GM19324 (cell line): ENCODE results near the gene METTL25B.

Experiments used
- ATAC-seq: cut with Tn5 transposase; IDR thresholded peaks from one replicate; pipeline ENCODE4 v1.9.1; 2021; ENCODE audit warnings: mild to moderate bottlenecking, moderate library complexity; ENCODE audit not compliant: unreplicated experiment, low FRiP score

Gene METTL25B

GRCh38 chr1:156727926-156728598 is at the start of gene METTL25B:
Gene METTL25B (plus strand): TSS chr1:156728469. CDS start chr1:156729105, 636 bp downstream.
- ATAC-seq: peak; percentile 74

DNA sequence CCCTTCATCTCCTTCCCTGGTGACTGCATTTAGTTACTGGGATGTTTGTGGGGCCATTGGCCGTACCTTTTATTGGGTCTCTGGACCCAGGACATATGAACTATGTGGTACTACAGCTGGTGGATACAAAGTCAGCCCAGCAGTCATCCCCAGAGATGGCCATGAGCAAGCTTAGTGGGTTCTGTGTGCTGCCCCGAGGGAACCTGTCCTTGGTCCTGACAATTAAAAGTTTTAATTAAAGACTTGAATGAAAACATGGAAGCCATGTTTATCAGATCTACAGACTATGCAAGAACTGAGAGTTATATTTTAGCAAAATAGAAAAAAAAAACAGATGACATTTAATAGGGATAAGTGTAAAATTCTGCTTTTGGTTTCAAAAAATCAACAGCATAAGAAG is 48.2 kb upstream of the METTL25B start:
- ATAC-seq: no peak

DNA sequence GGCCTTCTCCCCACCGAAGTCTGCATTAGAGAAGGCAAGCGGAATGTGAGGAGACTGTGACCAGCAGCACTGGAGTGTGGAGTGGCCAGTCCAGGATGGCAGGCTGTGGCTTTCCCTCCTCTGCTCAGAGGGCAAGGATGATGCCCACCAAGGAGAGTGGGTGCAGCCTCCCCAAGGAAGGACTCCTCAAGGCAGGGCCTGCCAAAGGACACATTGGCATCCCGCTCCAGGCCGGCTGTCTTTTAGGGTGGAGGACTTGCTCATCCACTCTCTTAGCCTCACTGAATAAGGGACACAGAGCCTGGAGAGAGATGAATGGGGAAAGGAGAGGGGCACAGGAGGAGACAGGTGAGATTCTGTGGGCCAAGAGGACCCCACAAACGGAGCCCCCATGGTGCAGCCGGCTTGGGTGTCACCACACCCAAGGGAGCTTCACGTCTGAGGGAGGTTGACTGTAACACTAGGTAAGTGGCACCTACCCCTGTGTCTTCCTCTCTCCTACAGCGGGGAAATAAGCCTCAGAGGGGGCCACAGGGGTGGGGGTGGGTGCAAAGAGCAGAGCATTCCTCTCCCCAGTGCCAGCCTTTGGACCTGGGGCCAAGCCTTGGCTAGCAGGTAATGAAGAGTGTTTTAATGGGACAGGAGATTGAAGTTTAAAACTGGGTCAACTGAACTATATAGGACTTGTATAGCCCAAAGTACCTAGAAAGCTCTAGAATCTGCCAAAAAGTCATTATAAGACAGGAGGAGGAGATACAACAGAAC is 46.9 kb upstream of the METTL25B start:
- no peak for ATAC-seq

DNA sequence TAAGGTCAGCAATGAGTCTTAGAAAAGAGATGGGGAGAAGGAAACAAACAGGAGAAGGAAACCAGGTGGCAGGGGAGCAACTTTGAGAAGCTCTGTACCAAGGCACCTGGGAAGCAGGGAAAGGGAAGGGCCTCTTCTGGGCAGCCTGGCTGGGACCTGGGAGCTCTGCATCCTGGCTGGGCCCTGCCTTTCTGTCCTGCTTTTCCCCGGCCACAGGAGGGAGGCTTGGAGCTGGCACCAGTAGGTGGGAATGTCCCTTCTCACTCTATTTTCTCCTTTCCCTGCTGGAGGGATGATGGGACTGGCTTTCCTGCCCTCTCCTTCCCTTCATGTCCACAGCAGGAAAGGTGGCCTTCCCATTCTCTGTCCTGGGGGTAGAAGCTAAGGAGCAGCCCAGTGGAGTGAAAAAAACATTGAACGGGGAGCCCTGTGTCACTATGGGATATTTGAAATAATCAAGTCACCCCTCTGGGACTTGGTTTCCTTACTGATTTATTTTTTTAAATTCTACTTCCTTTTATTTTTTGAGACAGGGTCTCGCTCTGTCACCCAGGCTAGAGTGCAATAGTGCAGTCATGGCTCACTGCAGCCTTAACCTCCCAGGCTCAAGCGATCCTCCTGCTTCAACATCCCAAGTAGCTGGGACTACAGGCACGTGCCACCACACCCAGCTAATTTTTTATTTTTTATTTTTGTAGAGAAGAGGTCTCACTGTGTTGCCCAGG is 45.9 kb upstream of the METTL25B start:
- ATAC-seq: no peak

GRCh38 chr1:156684227-156684782 is 44.0 kb upstream of the METTL25B start:
- no peak for ATAC-seq

GRCh38 chr1:156689035-156689952 is 39.0 kb upstream of the METTL25B start:
- ATAC-seq: peak; percentile 69

- ATAC-seq: no peak
Observed at GRCh38 chr1:156689953-156690674, 38.2 kb upstream of the METTL25B start.

DNA sequence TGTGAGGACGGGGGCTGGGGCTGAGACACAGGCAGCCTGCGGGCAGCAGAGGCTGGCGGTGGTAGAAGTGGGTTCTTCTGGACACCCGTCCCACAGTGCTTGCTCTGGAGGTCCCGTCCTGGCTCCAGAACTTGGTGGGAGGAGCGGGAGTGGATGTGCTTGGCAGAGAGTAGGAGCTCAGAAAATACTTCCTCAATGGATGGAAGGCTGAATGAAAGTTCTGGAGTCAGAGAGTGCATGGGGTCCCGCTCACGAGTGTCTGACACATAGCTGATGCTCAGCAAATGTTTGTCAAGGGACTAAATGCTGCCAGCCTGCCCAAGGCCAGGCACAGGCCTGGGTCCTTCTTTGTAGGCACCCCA is 37.6 kb upstream of the METTL25B start:
- no peak for ATAC-seq

GRCh38 chr1:156691191-156691590 is 37.1 kb upstream of the METTL25B start:
- ATAC-seq: no peak

GRCh38 chr1:156691665-156692440 is 36.4 kb upstream of the METTL25B start:
- no peak for ATAC-seq

DNA sequence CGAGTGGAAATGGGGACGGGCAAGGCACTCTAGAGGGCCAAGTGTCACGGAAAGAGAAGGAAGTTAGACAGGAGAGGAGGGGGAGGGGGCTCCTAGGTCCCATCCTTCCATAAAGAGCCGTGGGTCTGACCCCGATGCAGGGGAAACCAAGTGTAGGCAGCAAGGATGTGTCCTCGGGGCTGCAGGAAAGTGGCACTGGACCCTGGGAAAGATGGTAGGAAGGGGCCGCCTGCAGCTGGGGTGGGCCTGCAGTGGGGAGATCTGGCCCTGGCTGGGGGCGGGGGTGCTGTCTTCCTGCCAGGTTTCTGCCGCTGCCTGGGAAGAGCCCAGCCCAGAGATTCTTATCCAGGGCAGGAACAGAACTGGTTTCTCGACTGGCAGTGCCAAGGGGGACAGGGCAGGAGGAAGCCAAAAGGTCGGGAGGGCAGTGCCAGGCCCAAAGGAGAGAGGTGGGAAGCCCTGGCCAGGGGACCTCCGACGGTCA is 35.8 kb upstream of the METTL25B start:
- ATAC-seq: no peak

DNA sequence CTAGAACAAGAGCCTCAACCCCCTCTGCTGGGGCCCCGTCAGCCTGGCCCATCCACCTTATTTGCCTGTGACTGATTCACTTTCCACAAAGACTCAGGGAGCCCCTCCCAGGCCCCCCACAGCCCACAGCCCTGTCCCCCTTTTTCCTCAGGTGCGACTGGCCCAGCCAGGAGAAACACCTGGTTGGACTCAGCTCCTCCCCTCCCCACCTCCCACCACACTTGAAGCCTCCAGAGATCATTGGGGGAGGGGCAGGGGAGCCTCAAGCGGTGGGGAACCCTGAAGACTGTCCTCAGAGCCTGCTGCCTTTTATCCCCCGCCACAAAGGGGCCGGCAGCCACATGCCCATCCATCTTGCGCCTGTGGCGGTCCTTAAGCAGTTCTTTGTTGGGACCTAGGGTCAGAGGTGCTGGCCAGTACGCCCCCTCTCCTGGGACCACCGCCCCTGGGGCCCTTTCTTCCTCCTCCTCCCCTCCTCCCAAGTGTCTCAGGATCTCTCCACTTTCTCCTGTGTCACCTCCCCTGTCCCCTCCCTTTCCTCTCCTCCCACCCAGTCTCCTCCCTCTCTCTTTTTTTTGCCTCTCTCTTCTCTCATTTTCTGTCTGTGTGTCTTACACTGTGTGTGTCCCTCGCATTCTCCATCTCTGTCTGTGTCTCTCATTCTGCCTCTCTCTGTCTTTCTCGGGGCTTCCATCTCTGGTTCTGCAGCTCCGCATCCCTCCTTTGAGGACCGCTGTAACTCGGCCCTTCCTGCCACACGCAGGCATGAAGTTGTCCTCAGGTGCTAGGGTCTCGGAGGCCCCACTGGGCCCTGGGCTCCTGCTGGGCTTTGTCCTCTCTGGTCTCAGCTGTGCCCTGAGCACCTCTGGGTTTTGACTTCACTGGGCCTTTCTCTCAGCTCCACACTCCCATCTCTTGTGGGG is 35.1 kb upstream of the METTL25B start:
- no peak for ATAC-seq

DNA sequence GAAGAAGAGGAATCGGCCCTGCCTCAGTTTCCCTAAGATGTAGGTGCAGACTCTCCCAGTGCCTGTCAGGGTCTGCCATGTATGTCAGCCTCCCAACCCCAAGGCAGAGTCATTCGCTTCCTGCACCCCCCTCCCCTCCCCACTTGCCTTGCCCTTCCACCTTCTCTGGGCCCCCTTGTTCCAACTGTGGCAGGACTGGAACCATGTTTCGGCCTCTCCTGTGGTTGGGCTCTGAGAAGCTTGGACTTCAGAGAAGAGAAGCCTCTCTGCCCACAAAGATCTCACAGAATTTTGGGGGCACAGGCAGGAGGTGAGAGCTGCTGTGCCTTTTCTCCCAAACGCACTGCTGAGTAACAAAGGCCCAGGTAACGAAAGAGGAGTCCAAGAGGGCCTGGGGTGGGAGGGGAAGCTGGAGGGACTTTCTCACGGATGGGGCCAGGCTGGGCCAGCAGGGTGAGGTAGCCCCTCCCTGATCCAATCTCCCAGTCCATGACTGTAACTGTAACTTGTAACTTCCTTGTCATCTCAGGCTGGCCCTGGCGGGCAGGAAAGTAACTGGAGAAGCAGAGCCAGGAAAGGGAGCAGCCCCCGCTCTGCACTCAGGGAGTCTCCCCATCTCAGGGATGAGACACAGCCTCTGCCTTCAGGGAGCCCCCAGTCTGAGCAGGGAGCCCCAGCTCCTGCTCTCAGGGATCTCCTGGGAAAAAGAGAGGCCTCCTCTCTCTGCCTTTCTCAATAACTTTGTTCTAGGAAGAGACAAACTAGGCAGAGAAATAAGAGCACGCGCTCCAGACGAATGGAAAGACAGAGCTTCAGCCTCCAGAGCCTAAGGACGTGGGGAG is 34.2 kb upstream of the METTL25B start:
- ATAC-seq: no peak

DNA sequence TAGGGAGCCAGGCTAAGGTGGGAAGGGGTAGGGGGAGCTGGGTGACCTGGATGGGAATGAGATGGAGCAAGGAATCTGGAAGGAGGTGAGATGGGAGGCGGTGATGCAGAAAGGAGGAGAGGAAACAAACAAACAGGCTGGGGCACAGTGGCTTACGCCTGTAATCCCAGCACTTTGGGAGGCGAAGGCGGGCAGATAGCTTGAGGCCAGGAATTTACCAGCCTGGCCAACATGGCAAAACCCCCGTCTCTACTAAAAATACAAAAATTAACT is 33.6 kb upstream of the METTL25B start:
- ATAC-seq: no peak

GRCh38 chr1:156696755-156697154 is 31.5 kb upstream of the METTL25B start:
- no peak for ATAC-seq

DNA sequence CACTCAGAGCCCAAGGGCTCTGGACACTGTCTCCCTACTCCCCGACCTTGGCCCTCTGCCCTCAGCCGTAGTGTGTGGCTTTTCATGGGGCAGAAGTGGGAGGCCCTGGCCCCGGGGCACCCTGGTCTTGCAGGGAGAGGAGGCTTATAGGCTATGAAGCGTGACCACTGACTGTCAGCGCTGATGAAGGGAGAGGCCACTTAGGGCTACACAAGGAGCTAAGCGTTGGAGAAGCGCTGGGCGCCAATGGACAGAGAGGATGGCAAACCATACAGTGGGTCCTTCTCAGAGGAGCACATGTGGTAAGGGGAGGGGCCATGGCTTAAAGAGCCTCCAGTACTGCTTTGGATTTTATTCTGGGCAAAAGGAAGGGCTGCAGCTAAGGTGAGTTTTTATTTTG is 30.8 kb upstream of the METTL25B start:
- ATAC-seq: no peak

DNA sequence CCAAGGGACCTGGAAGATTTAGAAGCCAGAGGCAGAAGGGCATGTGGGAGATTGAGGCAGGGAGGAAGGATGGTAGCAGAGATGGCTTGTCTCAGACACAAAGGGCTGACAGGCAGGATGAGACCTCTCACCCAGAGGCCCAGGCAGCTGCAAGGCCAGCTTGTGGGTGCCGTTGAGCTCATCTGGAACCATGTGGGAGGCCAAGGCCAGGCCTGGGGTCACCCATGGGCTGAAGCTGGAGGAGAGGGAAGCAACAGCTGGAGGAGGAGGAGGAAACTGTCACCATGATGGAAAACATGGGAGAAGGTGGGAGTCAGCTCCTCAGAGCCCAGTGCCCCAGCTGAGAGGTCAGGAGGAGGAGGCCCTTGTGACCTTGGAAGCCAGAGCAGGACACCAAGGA is 29.3 kb upstream of the METTL25B start:
- ATAC-seq: no peak
